Measurements from ENCODE around the gene OSTM1. TPM values are rescaled to one million over a fixed set of nuclear protein-coding genes. Genes with fewer than 3 reads are reported as not detected.

OSTM1 gene
- total RNA-seq, 1 experiment from 2014 or later = 20.9 TPM

DNA sequence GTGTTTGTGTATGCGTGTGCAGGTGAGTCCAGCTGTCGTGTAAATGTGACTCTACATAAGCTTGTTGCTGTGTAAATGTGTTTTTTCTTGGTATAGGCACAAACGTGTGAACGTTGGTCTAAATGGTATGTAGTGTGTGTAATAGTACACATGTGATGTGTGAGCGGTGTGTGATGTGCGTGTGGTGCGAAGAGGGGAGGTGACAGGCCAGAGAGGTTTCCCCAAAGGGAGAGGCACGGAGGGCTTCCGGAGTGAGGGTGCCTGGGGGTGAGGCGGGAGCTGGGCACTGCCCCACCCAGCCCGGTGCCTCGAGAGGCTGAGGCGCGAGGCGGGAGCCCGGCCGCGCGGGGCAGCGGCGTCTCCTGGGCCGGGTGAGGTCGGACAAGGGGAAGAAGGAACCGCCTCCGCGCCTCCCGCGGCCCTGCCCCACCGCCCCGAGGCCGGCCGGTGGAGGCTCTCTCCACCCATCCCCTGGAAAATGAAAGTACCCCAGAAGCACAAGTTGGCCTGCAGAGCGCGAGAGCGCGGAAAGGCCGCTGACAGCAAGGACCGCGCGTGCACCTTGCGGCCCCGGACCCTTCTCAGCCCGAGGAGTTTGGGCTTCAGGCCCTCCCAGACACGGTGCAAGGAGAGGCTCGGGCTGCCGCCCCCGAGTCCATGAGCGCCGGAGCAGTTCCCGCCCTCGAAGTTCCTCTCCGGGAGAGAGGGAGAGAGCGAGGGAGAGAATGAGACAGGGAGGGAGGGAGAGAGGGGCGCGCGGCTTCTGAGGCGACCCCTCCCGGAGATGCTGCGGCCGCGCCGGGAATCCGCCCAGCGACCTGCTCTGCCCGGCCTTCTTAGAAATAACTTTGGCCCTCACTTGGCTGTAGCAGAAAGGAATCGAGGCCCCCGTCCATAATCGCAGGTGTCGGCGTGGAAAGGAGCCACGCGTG, 43.2 kb upstream of the OSTM1 start:
- H3K27ac ChIP-seq (ENCODE audit: insufficient read length, low read depth, low read length) = no peak overlapping the region
- H4K20me1 ChIP-seq (ENCODE audit: control insufficient read depth, insufficient read depth, insufficient read length) = no peaks in the 10 kb centered on the region
- no peak overlapping the region for H3K23ac ChIP-seq (ENCODE audit: insufficient read length, low read depth, low read length)
- no peaks in the 10 kb centered on the region; a peak in 1 of 7 replicates for H3K36me3 Mint-ChIP-seq (ENCODE audit: insufficient read depth in 1 of 3, low read depth in 3 of 3)
- H3K4me1 ChIP-seq (ENCODE audit: insufficient read depth, low read length) = peaks cover 2% of the 10 kb centered on the region; the same call in 1 of the 2 replicates
- no peaks in the 10 kb centered on the region for H3K9me3 ChIP-seq (ENCODE audit: control insufficient read depth, low read depth, low read length)
- H3K9ac ChIP-seq (ENCODE audit: extremely low read depth, insufficient read length, low read length) = no peak overlapping the region
- TF ChIP-seq, protein P1, sequence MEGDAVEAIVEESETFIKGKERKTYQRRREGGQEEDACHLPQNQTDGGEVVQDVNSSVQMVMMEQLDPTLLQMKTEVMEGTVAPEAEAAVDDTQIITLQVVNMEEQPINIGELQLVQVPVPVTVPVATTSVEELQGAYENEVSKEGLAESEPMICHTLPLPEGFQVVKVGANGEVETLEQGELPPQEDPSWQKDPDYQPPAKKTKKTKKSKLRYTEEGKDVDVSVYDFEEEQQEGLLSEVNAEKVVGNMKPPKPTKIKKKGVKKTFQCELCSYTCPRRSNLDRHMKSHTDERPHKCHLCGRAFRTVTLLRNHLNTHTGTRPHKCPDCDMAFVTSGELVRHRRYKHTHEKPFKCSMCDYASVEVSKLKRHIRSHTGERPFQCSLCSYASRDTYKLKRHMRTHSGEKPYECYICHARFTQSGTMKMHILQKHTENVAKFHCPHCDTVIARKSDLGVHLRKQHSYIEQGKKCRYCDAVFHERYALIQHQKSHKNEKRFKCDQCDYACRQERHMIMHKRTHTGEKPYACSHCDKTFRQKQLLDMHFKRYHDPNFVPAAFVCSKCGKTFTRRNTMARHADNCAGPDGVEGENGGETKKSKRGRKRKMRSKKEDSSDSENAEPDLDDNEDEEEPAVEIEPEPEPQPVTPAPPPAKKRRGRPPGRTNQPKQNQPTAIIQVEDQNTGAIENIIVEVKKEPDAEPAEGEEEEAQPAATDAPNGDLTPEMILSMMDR (conservative IDR thresholded peaks at IDR 0.05) = no peak
- no peaks in the 10 kb centered on the region for H3K79me1 ChIP-seq (ENCODE audit: insufficient read depth, low read depth, low read length, poor library complexity, severe bottlenecking)
- peak overlapping the region; percentile 53 for H3K4me2 ChIP-seq (ENCODE audit: insufficient read depth, insufficient read length, low read length)
- no peak overlapping the region for H2BK12ac ChIP-seq (ENCODE audit: insufficient read length, low read depth, low read length)
- H2BK20ac ChIP-seq (ENCODE audit: low read depth, low read length, poor library complexity, severe bottlenecking) = no peak overlapping the region
- H3T11ph ChIP-seq (ENCODE audit: low read length) = no peak overlapping the region
- H3K14ac ChIP-seq (ENCODE audit: insufficient read depth, low read length) = no peak overlapping the region
- H3K27me3 Mint-ChIP-seq (ENCODE audit: low read depth) = peaks cover 98% of the 10 kb centered on the region
- H2BK120ac ChIP-seq (ENCODE audit: low read depth, low read length, poor library complexity, severe bottlenecking) = no peak overlapping the region
- peaks cover 48 to 57% of the 10 kb centered on the region in 2 experiments for H3K4me1 Mint-ChIP-seq
- peaks cover 89% of the 10 kb centered on the region for H3K27me3 ChIP-seq (ENCODE audit: insufficient read depth, low read length)
- peaks cover 0 to 13% of the 10 kb centered on the region in 2 experiments; a peak in 4 of 5 replicates for H3K9me3 Mint-ChIP-seq
- H3K4me3 Mint-ChIP-seq = peak overlapping the region; percentile 35 to 78
- H4K8ac ChIP-seq (replicated peaks; ENCODE audit: insufficient read length, low read depth, low read length) = no peak overlapping the region
- DNase-seq = peak; percentile 71
- no peak overlapping the region for H4K91ac ChIP-seq (ENCODE audit: insufficient read length, low read depth, low read length)
- no peak overlapping the region for H3K18ac ChIP-seq (ENCODE audit: insufficient read length, low read depth, low read length)
- H3K23me2 ChIP-seq (ENCODE audit: insufficient read length, low read depth, low read length, poor library complexity, severe bottlenecking) = peaks cover 10% of the 10 kb centered on the region
- H3K56ac ChIP-seq (ENCODE audit: insufficient read length, low read depth, low read length) = no peak overlapping the region
- no peak overlapping the region; a peak in 1 of 7 replicates for H3K27ac Mint-ChIP-seq
- no peaks in the 10 kb centered on the region for H3K79me2 ChIP-seq (ENCODE audit: insufficient read depth, low read length)
- no peak overlapping the region for H3K4ac ChIP-seq (ENCODE audit: low read depth, low read length)
- no peak overlapping the region for H2AFZ ChIP-seq (ENCODE audit: low read length)
- H2BK5ac ChIP-seq (ENCODE audit: insufficient read length, low read length) = no peak overlapping the region
- H4K5ac ChIP-seq (ENCODE audit: insufficient read length, low read depth, low read length) = no peak overlapping the region
- H2AK5ac ChIP-seq (ENCODE audit: insufficient read length, low read length) = no peak overlapping the region
- no peak overlapping the region for H2BK15ac ChIP-seq (ENCODE audit: low read depth, low read length)
- WGBS (ENCODE audit: extremely low coverage, insufficient read length, low lambda C conversion rate) = no CpG with 5 or more reads among the region's 72 CpGs

Data from H9 (cell line).